ENCODE data around the gene BANK1.

The BANK1 gene

DNA sequence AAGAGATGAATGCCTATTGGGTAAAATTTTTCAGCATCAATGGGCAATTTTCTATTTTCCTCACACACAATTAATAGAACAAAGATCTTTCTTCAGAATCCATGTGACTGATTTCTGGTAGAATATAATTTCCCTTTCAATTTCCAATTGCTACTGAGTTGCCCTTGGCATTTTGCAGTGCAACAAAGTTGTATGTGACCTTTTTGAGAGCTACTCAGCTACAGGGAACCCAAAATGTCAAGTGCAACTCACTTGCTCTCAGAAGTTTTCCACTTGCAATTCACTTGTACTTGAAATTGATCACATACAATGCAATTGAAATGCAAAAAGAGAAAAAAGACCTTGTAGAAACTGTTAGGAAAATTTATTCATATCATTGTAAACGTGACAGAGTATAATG lies 245.5 kb downstream of the BANK1 start:
- DNase-seq (ENCODE audit: low read depth) = no peak

DNA sequence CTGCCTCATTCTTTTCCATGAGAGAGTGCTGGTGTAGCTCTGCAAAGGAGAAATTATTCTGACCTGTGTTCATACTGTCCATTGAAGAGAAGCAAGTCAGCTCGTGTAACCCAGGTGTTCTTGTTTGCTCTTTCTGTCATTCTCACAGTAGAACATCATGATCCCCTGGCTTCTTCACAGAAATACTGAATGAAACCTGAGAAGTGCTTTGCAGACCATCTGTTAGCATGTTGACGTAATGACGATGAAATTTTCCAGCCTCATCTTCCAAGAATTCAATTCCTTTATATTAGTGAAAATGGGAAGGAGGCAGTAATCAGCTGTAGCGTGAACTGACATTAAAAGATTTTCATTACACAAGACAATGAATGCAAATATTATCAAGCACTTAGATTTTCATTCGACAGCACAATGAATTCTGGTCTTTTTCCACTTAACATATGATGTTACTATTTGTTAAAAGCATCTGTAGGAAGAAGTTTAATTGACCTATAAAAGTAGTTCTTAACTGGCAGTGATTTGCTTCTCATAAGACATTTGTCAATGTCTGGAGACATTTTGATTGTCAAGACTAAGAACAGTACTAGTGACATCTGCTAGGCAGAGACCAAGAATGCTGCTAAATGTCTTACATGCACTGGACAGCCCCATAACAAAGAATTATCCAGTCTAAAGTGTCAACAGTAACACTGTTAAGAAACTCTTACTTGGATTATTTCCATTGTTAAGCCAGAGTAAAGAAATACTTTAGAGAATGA lies 246.3 kb downstream of the BANK1 start:
- no peak for DNase-seq (ENCODE audit: low read depth)

DNA sequence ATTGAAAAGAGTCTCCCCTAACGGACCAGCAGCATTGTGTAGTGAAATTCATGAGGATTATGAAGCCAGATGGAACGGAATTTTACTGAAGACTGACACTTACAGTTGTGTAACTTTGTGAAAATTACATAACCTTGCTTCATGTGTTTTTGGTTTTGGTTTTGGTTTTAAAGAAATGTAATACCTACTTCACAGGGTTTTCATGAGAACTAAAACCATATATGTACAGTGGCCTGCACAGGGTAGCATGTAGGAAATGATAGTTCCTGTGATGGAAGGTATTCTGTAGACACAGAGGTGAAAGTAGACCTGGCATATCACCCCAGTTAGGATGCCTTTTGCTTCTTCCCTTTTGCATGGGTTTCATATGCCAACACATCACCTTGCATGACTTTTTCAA lies 247.0 kb downstream of the BANK1 start:
- DNase-seq (ENCODE audit: low read depth) = no peak

DNA sequence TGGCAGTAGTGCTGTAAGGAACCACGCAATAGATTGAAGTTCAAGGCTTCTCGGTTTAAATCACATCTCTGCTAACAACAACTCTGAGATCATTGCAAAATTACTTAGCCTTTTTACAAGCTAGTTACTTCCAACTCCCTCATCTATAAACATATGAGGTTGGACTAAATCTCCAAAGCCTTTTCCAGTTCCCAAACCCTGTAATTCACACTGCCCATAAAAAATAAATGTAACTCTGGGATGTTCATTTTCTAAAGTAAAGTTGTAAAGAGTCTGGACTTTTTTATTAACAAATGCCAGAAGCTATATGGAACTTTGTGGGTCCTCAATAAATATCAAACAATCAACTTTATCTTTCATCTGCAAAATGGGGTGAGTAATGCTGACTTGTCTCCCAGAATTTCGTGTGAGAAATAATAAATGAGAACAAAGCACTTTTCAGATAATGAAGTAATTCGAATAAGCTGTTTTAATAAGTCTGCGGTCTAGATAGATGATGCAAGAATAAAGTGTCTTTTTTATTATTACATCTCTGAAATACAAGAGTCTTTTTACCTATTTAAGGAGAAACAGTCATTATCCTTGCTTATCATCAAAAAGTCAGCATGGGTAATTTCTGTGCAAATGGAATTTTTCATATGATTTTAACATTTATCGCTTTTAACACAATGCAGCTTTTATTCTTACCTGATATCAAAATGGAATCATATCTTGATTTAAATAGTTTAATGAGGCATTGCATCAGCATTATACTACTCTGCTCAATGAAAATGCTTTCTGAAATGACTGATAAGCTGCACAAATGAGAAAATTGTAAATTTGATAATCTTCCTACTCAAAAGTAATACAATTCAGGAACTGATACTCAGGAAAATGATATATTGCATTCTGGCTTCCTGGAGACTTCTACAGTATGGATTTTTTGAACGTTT lies 252.6 kb downstream of the BANK1 start:
- no peak for DNase-seq (ENCODE audit: low read depth)

DNA sequence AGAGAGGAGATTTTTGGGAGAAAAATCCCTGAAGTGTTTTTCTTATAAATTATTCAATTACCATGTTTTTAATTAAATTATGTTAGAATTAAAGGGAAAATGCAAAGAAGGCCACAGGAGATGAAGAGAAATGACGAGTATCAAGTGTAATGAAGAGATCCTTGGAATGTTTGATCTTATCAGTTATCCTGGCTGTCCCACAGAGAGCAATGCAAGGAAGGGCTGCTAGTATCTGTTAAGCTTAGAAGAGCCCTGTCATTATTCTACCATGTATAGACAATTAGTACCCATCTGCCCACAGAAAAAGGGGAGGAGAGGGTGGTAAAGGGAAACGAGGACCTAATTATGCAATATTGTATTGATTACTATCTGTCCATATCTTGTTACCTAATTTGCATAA lies 257.1 kb downstream of the BANK1 start:
- DNase-seq (ENCODE audit: low read depth) = no peak

DNA sequence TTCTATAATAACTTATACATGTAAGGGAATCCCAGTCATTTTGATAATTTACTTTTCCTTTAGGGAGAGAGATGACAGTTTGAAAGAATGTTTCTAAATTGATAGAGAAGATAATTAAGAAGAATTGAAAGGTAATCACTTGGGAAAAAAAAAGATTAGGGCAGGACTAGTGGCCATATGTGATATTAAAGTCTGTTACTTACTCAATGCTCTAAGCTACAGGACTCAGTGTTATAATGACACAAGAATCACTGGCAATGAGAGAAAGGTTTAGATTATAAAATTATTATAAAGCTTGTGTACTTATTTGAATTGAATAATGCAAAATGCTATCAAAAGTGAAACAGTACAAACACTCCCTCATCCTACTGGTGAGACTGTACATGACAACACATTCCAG lies 265.3 kb downstream of the BANK1 start:
- DNase-seq (ENCODE audit: low read depth) = no peak

DNA sequence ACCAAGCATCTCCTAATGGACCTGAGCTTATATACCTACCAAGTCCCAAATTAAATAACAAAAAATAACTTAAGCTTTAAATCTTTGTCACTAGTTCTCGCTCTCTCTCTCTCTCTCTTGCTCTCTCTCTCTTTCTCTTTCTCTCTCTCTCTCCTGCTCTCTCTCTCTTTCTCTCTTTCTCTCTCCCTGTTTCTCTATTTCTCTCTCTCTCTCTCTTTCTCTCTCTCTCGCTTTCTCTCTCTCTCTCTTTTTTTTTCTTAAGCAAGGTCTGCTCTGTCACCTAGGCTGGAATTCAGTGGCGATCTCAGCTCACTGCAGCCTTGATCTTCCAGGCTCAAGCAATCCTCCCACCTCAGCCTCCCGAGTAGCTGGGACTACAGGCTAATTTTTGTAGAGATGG lies 266.6 kb downstream of the BANK1 start:
- no peak for DNase-seq (ENCODE audit: low read depth)

DNA sequence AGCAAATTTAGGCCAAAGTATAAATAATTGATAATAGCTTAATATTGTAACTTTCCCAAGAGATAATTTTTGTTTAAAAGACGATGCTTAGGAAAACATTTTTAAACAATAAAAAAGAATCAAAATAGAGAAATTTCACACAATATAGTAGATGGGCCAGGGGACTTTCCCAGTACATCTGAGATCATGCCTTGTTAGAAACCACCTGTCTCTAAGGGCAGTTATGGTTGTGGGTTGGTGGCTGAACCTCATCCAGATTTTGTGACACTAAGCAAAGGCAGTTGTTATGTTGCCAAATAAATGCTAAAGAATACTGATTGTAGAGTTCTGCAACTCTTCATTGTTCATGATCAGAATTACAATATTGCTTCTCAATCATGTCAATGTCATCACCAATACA lies 270.6 kb downstream of the BANK1 start:
- no peak for DNase-seq (ENCODE audit: low read depth)

DNA sequence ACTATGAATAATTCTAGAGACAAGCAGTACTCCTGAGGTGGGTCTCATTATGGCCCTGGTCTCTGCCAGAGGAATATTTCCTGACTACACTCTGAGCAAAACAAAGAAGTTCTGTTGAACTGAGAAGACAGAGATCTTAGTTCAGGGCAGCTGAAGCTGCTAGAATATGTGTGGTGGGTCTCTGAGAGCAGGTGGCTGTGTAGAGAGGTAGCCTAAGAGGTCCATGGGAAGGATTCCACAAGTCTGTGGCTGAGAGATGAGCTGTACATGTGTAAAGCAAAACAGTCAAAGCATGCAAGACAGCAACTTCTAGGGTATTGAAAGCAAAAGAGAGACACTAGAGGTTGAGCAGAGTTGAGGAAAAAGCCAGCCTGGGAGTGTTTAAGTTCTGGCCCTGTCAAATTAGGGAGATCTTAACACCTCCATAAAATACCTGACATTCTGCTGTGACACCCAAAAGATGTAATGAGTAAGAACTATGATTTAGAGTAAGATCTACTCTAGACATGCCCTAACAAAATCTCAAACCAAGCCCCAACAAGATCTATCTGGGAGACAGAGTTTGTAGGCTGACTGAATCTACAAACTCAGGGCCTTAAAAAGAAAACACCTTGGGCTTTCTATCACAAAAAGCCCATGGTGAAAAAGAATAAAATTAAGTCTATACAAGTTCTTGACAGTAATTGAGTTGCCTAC lies 274.4 kb downstream of the BANK1 start:
- no peak for DNase-seq (ENCODE audit: low read depth)

DNA sequence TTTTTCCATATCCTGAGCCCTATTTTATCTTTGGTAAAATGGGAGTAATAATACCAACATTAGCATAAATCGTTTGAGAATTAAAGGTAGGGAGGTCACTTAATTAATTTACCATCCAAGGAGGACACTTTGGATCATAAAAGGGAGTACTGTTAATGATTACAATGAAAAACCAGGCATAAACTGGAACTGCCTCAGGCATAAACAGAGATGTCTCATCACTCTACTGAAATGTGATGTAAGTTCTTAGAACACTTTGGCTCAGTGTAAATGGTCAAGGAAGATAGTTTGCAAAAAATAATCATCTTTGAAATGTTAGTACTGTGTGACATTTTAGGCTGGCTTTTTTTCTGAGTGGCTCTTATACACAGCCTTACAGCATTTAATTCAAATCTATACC lies 286.1 kb downstream of the BANK1 start:
- DNase-seq (ENCODE audit: low read depth) = no peak

DNA sequence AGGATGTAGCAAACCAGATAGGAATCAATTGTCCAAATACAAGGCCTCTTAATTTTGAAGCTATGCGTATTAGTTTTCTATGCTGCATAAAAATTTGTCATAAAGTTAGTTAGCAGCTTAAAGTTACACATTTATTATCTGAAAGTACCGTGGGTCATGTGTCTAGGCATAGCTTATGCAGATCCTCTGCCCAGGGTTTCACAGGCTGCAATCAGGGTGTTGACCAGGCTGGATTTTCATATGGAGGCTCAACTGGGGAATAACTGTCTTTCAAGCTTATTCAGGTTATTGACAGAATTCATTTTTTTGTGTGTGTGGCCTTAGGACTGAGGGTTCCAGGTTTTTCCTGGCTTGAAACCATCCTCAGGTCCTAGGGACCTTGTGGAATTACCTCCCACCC lies 289.7 kb downstream of the BANK1 start:
- DNase-seq (ENCODE audit: low read depth) = no peak

DNA sequence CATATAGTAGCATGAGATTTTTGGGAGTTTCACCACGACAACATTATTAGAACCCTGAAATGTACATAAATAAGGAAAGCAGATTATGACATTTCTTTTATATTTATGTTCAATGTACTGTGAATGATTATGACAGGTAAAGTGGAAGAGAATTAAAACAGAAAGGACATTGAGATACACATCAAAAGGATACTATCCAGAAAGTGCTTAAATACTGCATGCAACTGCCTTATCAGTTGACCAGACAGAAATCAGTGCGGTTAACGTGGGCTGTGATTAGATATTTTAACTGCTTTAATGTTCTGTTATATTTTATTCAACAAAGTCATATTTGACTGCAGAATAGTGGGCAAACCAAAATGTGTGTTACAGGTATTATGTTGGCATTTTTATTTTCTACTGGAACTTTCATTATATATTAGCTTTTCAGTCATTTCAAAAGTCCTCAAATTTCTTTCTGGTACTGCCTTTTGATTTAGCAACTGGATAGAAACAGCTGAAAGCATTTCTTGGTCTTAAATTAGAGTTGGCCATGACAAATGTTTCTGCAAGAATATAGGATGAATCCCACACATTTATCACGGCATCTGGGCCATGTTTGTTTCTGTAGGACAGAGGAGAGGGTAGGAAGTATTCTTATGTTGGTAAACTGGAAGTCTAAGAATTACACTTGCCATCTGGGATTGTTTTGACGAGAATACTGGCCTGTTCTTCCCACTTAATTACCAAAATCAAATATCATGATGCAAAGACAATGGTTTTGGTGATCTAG lies 299.5 kb downstream of the BANK1 start:
- no peak for DNase-seq (ENCODE audit: low read depth)

DNA sequence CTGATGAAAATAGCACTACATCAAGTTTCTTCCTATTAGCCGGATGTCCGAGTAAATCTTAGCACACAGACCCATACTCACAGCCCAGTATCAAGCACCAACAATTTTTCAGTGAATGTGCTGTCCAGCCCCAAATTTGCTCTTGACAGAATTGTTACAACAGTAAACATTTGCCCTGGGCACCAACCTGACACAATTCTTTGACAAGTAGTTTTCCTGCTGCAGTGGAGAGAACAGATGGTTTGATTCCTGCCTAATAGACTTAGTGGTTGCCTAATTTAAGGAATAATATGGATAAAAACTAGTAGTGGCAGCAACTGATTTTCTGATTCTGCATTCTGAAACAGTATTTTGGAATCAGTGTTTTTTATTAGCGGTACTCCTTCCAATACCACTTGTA lies 301.1 kb downstream of the BANK1 start:
- DNase-seq (ENCODE audit: low read depth) = no peak

DNA sequence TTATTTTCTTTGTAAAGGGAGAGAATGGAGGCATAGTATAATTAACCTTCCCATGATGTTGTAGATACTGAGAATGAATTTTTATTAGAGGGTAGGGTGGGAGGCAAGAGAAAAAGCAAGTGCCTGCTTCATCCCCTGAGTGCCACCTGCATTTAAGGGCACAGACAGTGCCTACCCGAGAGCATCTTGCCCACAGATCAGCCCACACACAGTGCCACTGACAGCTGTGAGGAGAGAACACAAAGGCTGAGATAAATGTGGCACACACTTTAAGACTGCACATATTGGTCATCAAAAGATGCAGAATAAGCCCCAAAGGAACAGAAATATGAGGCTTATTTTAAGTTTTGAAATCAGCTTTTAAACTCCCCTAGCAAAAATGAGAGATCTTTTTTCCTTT lies 304.0 kb downstream of the BANK1 start:
- no peak for DNase-seq (ENCODE audit: low read depth)

DNA sequence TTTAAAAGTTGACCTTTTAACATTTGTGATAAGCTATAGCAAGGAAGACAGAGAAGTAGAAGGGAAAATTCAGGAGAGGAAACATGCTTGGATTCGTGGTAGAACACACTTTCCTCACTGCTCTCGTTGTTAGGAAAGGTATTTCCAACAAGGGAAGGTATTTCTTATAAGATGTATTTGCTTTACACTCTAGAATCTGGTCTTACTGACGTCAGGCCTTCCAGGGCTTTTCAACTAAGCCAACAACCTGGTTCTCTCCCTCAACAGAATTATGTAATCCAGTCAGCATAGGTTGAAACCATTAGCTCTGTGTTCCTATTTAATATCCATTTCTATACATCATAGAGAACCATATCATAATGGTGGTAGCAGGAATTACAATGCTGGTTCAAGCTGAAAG lies 312.8 kb downstream of the BANK1 start:
- no peak for DNase-seq (ENCODE audit: low read depth)

DNA sequence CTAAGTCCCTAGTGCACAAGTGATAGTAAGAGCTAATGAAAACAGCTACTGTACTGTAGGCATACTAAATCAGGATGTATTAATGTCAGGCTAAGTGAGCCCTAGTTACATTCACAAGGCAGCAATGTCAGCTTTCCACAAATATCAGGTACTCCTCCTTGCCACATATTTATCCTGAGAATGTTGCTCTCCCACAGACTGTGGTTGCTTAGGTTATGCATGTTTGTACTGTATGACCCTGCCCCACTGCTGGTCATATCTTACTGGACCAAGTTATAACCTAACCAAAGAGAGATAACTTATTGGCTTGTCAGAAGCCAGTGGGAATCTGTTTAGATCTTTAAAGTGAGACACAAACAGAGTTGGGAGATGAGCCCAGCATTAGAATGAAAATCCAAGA lies 313.7 kb downstream of the BANK1 start:
- no peak for DNase-seq (ENCODE audit: low read depth)

DNA sequence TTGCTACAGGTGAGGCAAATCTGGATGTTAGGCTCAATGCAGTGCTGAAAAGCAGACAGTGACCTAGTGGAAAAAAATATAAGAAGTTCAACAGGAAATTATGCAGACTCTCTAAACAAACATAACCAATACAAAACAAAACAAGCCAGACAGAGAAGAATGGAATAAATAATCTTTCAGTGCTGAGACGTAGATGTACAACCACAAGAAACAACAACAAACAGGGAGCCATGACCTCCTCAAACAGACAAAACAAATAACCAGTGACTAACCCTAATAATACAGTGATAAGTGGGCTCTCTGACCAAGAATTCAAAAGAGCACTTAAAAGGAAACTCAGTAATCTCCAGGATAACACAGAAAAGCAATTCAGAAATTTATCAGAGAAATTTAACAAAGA lies 315.5 kb downstream of the BANK1 start:
- no peak for DNase-seq (ENCODE audit: low read depth)

DNA sequence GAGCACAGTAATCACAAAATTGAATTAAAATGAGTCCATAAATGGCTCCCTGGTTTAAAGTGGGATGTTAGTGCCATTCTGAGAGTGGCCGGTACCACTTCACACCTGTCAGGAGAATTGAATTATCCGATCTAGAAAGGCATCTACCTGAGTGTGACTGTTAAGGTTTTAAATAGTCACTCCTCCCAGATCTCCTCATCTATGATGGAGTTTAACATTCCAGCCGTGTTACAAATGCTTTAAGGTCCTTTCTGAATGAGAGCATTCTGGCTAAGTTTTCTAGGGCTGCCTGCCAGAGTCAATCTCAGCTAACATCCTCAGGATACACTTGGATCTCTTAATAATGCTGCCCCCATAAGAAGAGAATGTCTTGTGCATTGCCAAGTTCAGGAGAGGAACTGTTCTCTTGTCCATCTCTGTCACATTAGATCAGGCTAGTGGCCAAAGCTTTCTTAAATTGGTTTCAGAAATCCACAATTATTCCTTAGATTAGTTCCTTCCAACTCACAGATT lies 323.6 kb downstream of the BANK1 start:
- DNase-seq (ENCODE audit: low read depth) = no peak

DNA sequence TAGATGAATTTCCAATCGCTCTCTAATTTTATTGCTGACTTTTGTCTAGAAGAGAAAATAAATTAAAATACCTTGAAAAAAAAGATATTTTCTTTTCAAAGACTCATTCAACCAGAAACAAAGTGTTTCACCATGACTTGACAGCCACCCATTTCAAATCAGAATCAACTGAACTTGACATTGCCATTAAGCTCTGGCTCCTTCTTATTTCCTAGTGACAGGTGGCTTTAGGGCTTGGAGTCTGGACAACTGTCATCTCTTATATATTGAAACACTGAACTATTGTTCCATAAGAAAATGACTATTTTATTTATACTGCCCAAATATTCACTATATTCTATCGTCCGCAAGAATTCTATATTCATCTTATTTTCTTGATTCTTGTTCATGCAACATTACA lies 325.6 kb downstream of the BANK1 start:
- no peak for DNase-seq (ENCODE audit: low read depth)

DNA sequence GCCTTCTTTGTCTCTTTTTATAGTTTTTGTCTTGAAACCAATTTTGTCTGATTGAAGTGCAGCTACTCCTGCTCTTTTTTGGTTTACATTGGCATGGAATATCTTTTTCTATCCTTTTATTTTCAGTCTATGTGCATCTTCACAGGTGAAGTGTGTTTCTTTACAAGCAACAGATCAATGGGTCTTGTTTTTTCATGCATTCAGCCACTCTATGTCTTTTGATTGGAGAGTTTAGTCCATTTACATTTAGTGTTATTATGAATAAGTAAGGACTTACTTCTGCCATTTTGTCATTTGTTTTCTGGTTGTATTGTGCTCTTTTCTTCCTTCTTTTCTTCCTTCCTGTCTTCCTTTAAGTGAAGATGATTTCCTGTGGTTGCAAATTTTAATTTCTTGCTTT lies 330.3 kb downstream of the BANK1 start:
- DNase-seq (ENCODE audit: low read depth) = no peak
